ENCODE results near the gene CXADR.
"Not testable (repeated sequence)": the region's sequence is repeated elsewhere in the genome, so short reads cannot be mapped to it uniquely, and the experiment has no call there.

Gene CXADR

GRCh38 chr21:17517008-17517407 lies 4.2 kb downstream of the CXADR start:
- peaks cover 20% of the 10 kb centered on the region for H3K4me1 Mint-ChIP-seq (ENCODE audit: low read depth)
- H3K4me3 Mint-ChIP-seq; H3K27ac Mint-ChIP-seq; intact Hi-C loops (cut with micrococcal nuclease); H3K36me3 Mint-ChIP-seq (ENCODE audit: low read depth); H3K9me3 Mint-ChIP-seq: not testable (repeated sequence)
- peaks cover 81% of the 10 kb centered on the region for H3K27me3 Mint-ChIP-seq

GRCh38 chr21:17519208-17519738 lies 6.4 kb downstream of the CXADR start:
- H3K9me3 Mint-ChIP-seq, result no peaks in the 10 kb centered on the region
- H3K36me3 Mint-ChIP-seq (ENCODE audit: low read depth), result no peaks in the 10 kb centered on the region
- H3K27me3 Mint-ChIP-seq, result peaks cover 78% of the 10 kb centered on the region
- intact Hi-C loops (cut with micrococcal nuclease), result no loop called here
- H3K4me1 Mint-ChIP-seq (ENCODE audit: low read depth), result peaks cover 2% of the 10 kb centered on the region
- H3K4me3 Mint-ChIP-seq, result no peak overlapping the region
- no peak overlapping the region for H3K27ac Mint-ChIP-seq

DNA sequence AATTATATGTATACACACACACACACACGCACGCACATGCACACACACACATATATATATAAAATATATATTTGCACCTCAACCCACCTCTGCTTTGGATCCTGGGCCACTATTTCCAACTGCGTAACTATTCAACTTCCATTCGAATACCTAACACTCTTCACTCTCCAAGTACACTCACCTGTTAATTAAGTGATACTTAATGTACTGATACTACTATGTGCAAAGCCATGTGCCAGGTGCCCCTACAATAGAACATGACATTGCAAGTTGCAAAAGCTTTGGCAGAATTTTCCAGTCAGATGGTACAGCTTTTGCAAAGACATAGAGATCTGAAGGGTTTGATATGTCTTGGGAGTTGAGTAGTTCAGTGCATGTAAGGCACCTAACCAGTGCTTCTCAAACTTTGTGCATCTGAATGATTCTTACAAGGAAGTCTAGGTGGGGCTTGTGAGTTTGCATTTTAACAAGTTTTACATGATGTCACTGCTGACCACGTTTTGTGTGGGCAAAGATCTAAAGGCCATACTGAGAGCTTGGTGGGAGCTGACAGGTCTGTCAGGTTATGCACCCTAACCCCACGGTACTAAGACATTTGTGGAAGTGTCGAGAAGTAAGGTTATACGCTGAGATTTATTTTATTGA lies 7.2 kb downstream of the CXADR start:
- H3K9me3 Mint-ChIP-seq, result no peaks in the 10 kb centered on the region
- no peak overlapping the region for H3K27ac Mint-ChIP-seq
- no peak overlapping the region for H3K4me3 Mint-ChIP-seq
- intact Hi-C loops (cut with micrococcal nuclease), result no loop called here
- no peaks in the 10 kb centered on the region for H3K4me1 Mint-ChIP-seq (ENCODE audit: low read depth)
- peaks cover 75% of the 10 kb centered on the region for H3K27me3 Mint-ChIP-seq
- no peaks in the 10 kb centered on the region for H3K36me3 Mint-ChIP-seq (ENCODE audit: low read depth)

GRCh38 chr21:17523007-17523451 lies 10.2 kb downstream of the CXADR start:
- intact Hi-C loops (cut with micrococcal nuclease), result no loop called here
- Mint-ChIP-seq H3K4me1 (ENCODE audit: low read depth) (no peaks in the 10 kb centered on the region), H3K9me3 (no peaks in the 10 kb centered on the region), H3K27ac (no peak overlapping the region), H3K27me3 (peaks cover 70% of the 10 kb centered on the region), H3K4me3 (no peak overlapping the region), H3K36me3 (ENCODE audit: low read depth) (no peaks in the 10 kb centered on the region)

GRCh38 chr21:17523979-17524494 lies 11.2 kb downstream of the CXADR start:
- H3K4me1 Mint-ChIP-seq (ENCODE audit: low read depth); intact Hi-C loops (cut with micrococcal nuclease); H3K9me3 Mint-ChIP-seq; H3K4me3 Mint-ChIP-seq; H3K36me3 Mint-ChIP-seq (ENCODE audit: low read depth); H3K27ac Mint-ChIP-seq: not testable (repeated sequence)
- H3K27me3 Mint-ChIP-seq, result peaks cover 71% of the 10 kb centered on the region

DNA sequence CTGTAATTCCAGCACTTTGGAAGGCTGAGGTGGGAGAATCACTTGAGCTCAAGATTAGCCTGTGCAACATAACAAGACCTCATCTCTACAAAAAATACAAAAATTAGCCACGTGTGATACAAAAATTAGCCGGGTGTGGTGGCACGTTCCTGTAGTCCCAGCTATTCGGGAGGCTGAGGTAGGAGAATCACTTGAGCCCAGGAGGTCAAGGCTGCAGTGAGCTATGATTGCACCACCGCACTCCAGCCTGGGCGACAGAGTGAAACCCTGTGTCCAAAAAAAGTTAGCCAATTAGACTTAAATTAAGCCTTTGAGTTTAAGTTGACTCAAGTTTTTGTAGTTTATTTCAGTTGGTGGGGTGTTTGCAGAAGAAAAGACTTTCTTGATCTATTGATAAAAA lies 11.8 kb downstream of the CXADR start:
- peaks cover 69% of the 10 kb centered on the region for H3K27me3 Mint-ChIP-seq

DNA sequence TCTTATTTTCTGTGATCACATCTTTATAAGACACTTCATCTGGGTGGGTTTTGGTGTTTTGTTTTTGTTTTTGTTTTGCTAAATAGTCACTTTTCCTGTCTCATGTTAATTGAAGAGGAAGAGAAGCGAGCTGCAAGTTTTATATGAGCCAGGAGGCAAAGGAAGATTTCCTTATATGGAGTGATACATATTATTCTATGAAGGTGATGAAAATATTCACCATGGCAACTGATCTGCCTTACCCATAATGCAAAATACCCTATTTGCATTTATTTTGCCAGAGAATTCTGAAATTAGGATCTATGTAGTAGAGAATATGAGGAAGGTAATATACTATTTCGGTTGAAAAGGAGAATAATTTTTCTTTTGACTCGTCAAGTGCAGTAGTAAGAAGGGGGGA lies 13.9 kb downstream of the CXADR start:
- H3K4me1 Mint-ChIP-seq (ENCODE audit: low read depth), result no peaks in the 10 kb centered on the region
- no peaks in the 10 kb centered on the region for H3K36me3 Mint-ChIP-seq (ENCODE audit: low read depth)
- no peak overlapping the region for H3K27ac Mint-ChIP-seq
- no peaks in the 10 kb centered on the region for H3K9me3 Mint-ChIP-seq
- H3K4me3 Mint-ChIP-seq, result no peak overlapping the region
- intact Hi-C loops (cut with micrococcal nuclease), result no loop called here
- H3K27me3 Mint-ChIP-seq, result peaks cover 67% of the 10 kb centered on the region

More for the DNA sequence above, 11.8 kb downstream of the CXADR start:
- Mint-ChIP-seq H3K4me3 (no peak overlapping the region), H3K9me3 (no peaks in the 10 kb centered on the region), H3K4me1 (ENCODE audit: low read depth) (no peaks in the 10 kb centered on the region), H3K27ac (no peak overlapping the region), H3K36me3 (ENCODE audit: low read depth) (no peaks in the 10 kb centered on the region)
- intact Hi-C loops (cut with micrococcal nuclease), result no loop called here

- Mint-ChIP-seq H3K9me3 (no peaks in the 10 kb centered on the region), H3K4me3 (no peak overlapping the region)
- intact Hi-C loops (cut with micrococcal nuclease), result no loop called here
These were observed 14.4 kb downstream of the CXADR start for GRCh38 chr21:17527240-17527639.

GRCh38 chr21:17527711-17528110 lies 14.9 kb downstream of the CXADR start:
- Mint-ChIP-seq H3K9me3 (no peaks in the 10 kb centered on the region), H3K4me3 (no peak overlapping the region), H3K4me1 (ENCODE audit: low read depth) (no peaks in the 10 kb centered on the region), H3K27ac (no peak overlapping the region), H3K27me3 (peaks cover 71% of the 10 kb centered on the region), H3K36me3 (ENCODE audit: low read depth) (no peaks in the 10 kb centered on the region)
- intact Hi-C loops (cut with micrococcal nuclease), result no loop called here

More at GRCh38 chr21:17527240-17527639, 14.4 kb downstream of the CXADR start:
- no peaks in the 10 kb centered on the region for H3K36me3 Mint-ChIP-seq (ENCODE audit: low read depth)
- no peak overlapping the region for H3K27ac Mint-ChIP-seq
- H3K4me1 Mint-ChIP-seq (ENCODE audit: low read depth), result no peaks in the 10 kb centered on the region
- peaks cover 70% of the 10 kb centered on the region for H3K27me3 Mint-ChIP-seq

- Mint-ChIP-seq H3K9me3 (no peaks in the 10 kb centered on the region), H3K36me3 (ENCODE audit: low read depth) (no peaks in the 10 kb centered on the region), H3K4me3 (no peak overlapping the region), H3K4me1 (ENCODE audit: low read depth) (peaks cover 5% of the 10 kb centered on the region), H3K27ac (no peak overlapping the region), H3K27me3 (peaks cover 69% of the 10 kb centered on the region)
- intact Hi-C loops (cut with micrococcal nuclease), result no loop called here
These were observed 16.8 kb downstream of the CXADR start for GRCh38 chr21:17529648-17530047.

GRCh38 chr21:17532292-17532691 lies 19.4 kb downstream of the CXADR start:
- Mint-ChIP-seq H3K27me3 (peaks cover 76% of the 10 kb centered on the region), H3K4me3 (no peak overlapping the region), H3K4me1 (ENCODE audit: low read depth) (peaks cover 20% of the 10 kb centered on the region), H3K36me3 (ENCODE audit: low read depth) (no peaks in the 10 kb centered on the region), H3K9me3 (no peaks in the 10 kb centered on the region), H3K27ac (no peak overlapping the region)
- intact Hi-C loops (cut with micrococcal nuclease), result no loop called here

DNA sequence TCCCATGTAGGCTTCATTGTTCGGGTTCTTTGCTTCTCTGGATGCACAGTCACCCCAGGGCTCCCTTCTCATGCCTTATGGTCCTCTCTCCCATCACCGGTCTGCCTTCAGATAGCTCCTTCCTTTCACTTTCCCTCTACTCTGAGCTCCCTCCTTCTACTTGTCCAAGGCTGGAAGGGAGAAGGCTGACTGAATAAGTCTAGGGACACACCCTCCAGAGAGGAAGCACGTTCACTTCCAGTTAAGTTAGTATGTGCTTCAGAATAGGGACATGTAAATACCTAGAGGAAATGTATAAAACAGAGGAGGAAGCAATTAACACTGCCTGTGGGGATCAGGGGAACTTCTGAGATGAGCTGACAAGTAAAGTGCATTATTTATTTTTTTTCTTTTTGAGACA lies 23.5 kb downstream of the CXADR start:
- no peaks in the 10 kb centered on the region for H3K36me3 Mint-ChIP-seq (ENCODE audit: low read depth)
- H3K27me3 Mint-ChIP-seq, result peaks cover 77% of the 10 kb centered on the region
- H3K27ac Mint-ChIP-seq, result no peak overlapping the region
- no peaks in the 10 kb centered on the region for H3K9me3 Mint-ChIP-seq
- H3K4me1 Mint-ChIP-seq (ENCODE audit: low read depth), result peaks cover 42% of the 10 kb centered on the region
- H3K4me3 Mint-ChIP-seq, result no peak overlapping the region
- intact Hi-C loops (cut with micrococcal nuclease), result loop anchor here (5.0 kb wide), 1 partner anchor 44 kb away; no protein-coding TSS in a partner anchor

- Mint-ChIP-seq H3K4me1 (ENCODE audit: low read depth) (peaks cover 42% of the 10 kb centered on the region), H3K4me3 (no peak overlapping the region)
- intact Hi-C loops (cut with micrococcal nuclease), result loop anchor here (5.0 kb wide), 1 partner anchor 45 kb away; no protein-coding TSS in a partner anchor
These were observed 24.5 kb downstream of the CXADR start for GRCh38 chr21:17537299-17537698.

DNA sequence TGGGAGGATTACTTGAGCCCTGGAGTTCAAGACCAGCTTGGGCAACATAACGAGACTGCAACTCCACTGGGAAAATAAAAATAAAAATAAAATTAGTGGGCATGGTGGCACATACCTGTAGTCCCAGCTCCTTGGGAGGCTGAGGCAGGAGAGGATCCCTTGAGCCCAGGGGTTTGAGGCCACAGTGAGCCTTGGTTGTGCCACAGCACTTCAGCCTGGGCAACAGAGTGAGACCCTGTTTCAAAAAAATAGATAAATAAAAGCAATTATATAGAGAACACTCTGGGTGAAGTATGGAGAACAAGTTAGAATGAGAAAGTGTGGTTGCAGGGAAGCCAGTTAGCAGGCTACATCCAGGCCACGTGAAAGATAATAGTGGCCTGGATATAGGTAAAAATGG lies 25.7 kb downstream of the CXADR start:
- H3K9me3 Mint-ChIP-seq, result no peaks in the 10 kb centered on the region
- intact Hi-C loops (cut with micrococcal nuclease), result loop anchor here (5.0 kb wide), 1 partner anchor 46 kb away; no protein-coding TSS in a partner anchor
- H3K4me1 Mint-ChIP-seq (ENCODE audit: low read depth), result peaks cover 42% of the 10 kb centered on the region
- no peak overlapping the region for H3K4me3 Mint-ChIP-seq
- no peak overlapping the region for H3K27ac Mint-ChIP-seq
- no peaks in the 10 kb centered on the region for H3K36me3 Mint-ChIP-seq (ENCODE audit: low read depth)
- H3K27me3 Mint-ChIP-seq, result peaks cover 73% of the 10 kb centered on the region

More at GRCh38 chr21:17537299-17537698, 24.5 kb downstream of the CXADR start:
- no peak overlapping the region for H3K27ac Mint-ChIP-seq
- H3K27me3 Mint-ChIP-seq, result peaks cover 77% of the 10 kb centered on the region
- no peaks in the 10 kb centered on the region for H3K9me3 Mint-ChIP-seq
- no peaks in the 10 kb centered on the region for H3K36me3 Mint-ChIP-seq (ENCODE audit: low read depth)
